ENCODE measurements around the gene BTG1. TPM values are rescaled to one million over a fixed set of nuclear protein-coding genes. Genes with fewer than 3 reads are reported as not detected.

The BTG1 gene
- total RNA-seq, 1 donor from 2014 or later, result 63.7 TPM

DNA sequence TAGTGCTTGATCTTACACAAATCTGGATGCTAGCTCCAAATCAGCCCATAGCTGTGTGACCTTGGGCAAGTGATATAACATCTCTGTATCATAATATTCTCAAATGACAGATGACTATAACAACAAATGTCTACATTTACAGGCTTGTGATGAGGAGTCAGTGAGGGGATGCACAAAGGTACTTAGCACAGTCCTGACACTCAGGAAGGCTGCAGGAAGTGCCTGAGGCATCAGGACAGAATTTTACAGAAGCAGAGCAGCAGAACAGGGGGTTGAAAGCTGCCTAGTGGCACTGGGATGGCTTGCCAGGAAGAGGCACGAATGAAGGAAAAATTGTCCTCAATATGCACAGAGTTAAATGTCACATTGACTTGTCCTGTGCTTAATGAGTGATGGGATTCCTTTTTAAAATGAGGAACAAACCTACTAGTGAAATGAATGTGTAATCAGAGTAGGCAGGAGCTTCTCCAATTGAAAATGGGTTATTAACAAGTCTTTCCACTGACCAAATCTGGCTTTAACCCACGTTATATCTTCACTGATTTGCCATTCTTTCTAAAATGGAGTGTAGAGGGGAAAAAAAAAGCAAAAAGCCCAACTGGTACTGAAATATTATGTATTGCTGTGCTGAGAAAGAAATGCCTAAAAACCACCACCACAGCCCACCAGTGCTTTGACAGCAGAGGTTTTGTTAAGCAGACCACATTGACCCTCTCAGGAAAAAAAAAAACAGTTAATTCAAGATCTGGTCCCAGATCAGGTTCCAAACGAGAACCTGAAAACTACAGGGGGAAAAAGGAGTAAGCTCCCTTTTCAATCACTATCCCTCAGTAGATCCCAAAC, 11.6 kb downstream of the BTG1 start:
- Histone ChIP-seq H3K9ac (ENCODE audit: low read length) (peak overlapping the region; percentile 1), H3K4me1 (ENCODE audit: insufficient read depth, low read length) (peaks cover 33% of the 10 kb centered on the region), H3K4me3 (ENCODE audit: insufficient read depth, low read depth, low read length) (no peak overlapping the region), H4K20me1 (ENCODE audit: insufficient read depth, low read length) (peaks cover 21% of the 10 kb centered on the region), H3K27ac (ENCODE audit: low read depth, low read length) (peak overlapping the region; percentile 22), H3K4me2 (ENCODE audit: low read length) (peak overlapping the region; percentile 43), H3K36me3 (ENCODE audit: insufficient read depth, low read length) (no peaks in the 10 kb centered on the region), H3K9me3 (ENCODE audit: insufficient read depth, low read depth, low read length) (no peaks in the 10 kb centered on the region), H2AFZ (ENCODE audit: low read depth, low read length) (no peak overlapping the region), H3K79me2 (ENCODE audit: insufficient read depth, low read length) (peaks cover 96% of the 10 kb centered on the region), H3K27me3 (ENCODE audit: insufficient read depth, low read length) (no peaks in the 10 kb centered on the region)
- Mint-ChIP-seq H3K36me3 (ENCODE audit: low read depth, unreplicated experiment) (no peaks in the 10 kb centered on the region), H3K27me3 (ENCODE audit: low read depth, unreplicated experiment) (no peaks in the 10 kb centered on the region), H3K4me1 (ENCODE audit: low read depth, unreplicated experiment) (peaks cover 41% of the 10 kb centered on the region), H3K9me3 (ENCODE audit: unreplicated experiment) (no peaks in the 10 kb centered on the region), H3K27ac (ENCODE audit: unreplicated experiment) (no peak overlapping the region), H3K4me3 (ENCODE audit: unreplicated experiment) (no peak overlapping the region)
- FAIRE-seq (no peak), DNase-seq (ENCODE audit: low read depth) (no peak)
- TF ChIP-seq, protein P1, sequence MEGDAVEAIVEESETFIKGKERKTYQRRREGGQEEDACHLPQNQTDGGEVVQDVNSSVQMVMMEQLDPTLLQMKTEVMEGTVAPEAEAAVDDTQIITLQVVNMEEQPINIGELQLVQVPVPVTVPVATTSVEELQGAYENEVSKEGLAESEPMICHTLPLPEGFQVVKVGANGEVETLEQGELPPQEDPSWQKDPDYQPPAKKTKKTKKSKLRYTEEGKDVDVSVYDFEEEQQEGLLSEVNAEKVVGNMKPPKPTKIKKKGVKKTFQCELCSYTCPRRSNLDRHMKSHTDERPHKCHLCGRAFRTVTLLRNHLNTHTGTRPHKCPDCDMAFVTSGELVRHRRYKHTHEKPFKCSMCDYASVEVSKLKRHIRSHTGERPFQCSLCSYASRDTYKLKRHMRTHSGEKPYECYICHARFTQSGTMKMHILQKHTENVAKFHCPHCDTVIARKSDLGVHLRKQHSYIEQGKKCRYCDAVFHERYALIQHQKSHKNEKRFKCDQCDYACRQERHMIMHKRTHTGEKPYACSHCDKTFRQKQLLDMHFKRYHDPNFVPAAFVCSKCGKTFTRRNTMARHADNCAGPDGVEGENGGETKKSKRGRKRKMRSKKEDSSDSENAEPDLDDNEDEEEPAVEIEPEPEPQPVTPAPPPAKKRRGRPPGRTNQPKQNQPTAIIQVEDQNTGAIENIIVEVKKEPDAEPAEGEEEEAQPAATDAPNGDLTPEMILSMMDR (IDR thresholded peaks at IDR 0.05; ENCODE audit: insufficient read depth, low read depth, low read length), result no peak
- TF ChIP-seq EZH2 (IDR thresholded peaks at IDR 0.05; ENCODE audit: insufficient read depth, low read length), result no peak

- Mint-ChIP-seq H3K4me3 (ENCODE audit: unreplicated experiment) (no peak overlapping the region), H3K36me3 (ENCODE audit: low read depth, unreplicated experiment) (no peaks in the 10 kb centered on the region), H3K27ac (ENCODE audit: unreplicated experiment) (no peak overlapping the region), H3K9me3 (ENCODE audit: unreplicated experiment) (no peaks in the 10 kb centered on the region), H3K27me3 (ENCODE audit: low read depth, unreplicated experiment) (no peaks in the 10 kb centered on the region), H3K4me1 (ENCODE audit: low read depth, unreplicated experiment) (peaks cover 39% of the 10 kb centered on the region)
- Histone ChIP-seq H3K27me3 (ENCODE audit: insufficient read depth, low read length) (no peaks in the 10 kb centered on the region), H3K4me2 (ENCODE audit: low read length) (no peak overlapping the region), H3K9ac (ENCODE audit: low read length) (no peak overlapping the region), H4K20me1 (ENCODE audit: insufficient read depth, low read length) (peaks cover 21% of the 10 kb centered on the region), H3K4me1 (ENCODE audit: insufficient read depth, low read length) (peaks cover 33% of the 10 kb centered on the region), H2AFZ (ENCODE audit: low read depth, low read length) (no peak overlapping the region), H3K79me2 (ENCODE audit: insufficient read depth, low read length) (peaks cover 92% of the 10 kb centered on the region), H3K27ac (ENCODE audit: low read depth, low read length) (no peak overlapping the region), H3K9me3 (ENCODE audit: insufficient read depth, low read depth, low read length) (no peaks in the 10 kb centered on the region), H3K36me3 (ENCODE audit: insufficient read depth, low read length) (no peaks in the 10 kb centered on the region), H3K4me3 (ENCODE audit: insufficient read depth, low read depth, low read length) (no peak overlapping the region)
- TF ChIP-seq, protein P1 (IDR thresholded peaks at IDR 0.05; ENCODE audit: insufficient read depth, low read depth, low read length), result no peak
- no peak for TF ChIP-seq EZH2 (IDR thresholded peaks at IDR 0.05; ENCODE audit: insufficient read depth, low read length)
- DNase-seq (ENCODE audit: low read depth) (peak; percentile 45), FAIRE-seq (no peak)
Observed at GRCh38 chr12:92133171-92133570, 12.5 kb downstream of the BTG1 start.

GRCh38 chr12:92132288-92132687, 13.4 kb downstream of the BTG1 start:
- no peak overlapping the region for H3K4me3 ChIP-seq (ENCODE audit: insufficient read depth, low read depth, low read length)
- no peaks in the 10 kb centered on the region for H3K9me3 Mint-ChIP-seq (ENCODE audit: unreplicated experiment)
- peaks cover 21% of the 10 kb centered on the region for H4K20me1 ChIP-seq (ENCODE audit: insufficient read depth, low read length)
- H3K4me1 ChIP-seq (ENCODE audit: insufficient read depth, low read length), result peaks cover 28% of the 10 kb centered on the region
- no peak overlapping the region for H3K9ac ChIP-seq (ENCODE audit: low read length)
- no peak overlapping the region for H3K27ac Mint-ChIP-seq (ENCODE audit: unreplicated experiment)
- no peaks in the 10 kb centered on the region for H3K36me3 ChIP-seq (ENCODE audit: insufficient read depth, low read length)
- no peak overlapping the region for H2AFZ ChIP-seq (ENCODE audit: low read depth, low read length)
- no peak overlapping the region for H3K27ac ChIP-seq (ENCODE audit: low read depth, low read length)
- no peaks in the 10 kb centered on the region for H3K27me3 Mint-ChIP-seq (ENCODE audit: low read depth, unreplicated experiment)
- peaks cover 31% of the 10 kb centered on the region for H3K4me1 Mint-ChIP-seq (ENCODE audit: low read depth, unreplicated experiment)
- H3K79me2 ChIP-seq (ENCODE audit: insufficient read depth, low read length), result peaks cover 86% of the 10 kb centered on the region
- H3K4me3 Mint-ChIP-seq (ENCODE audit: unreplicated experiment), result no peak overlapping the region
- H3K4me2 ChIP-seq (ENCODE audit: low read length), result peak overlapping the region; percentile 5
- DNase-seq (ENCODE audit: low read depth) (no peak), FAIRE-seq (no peak)
- no peaks in the 10 kb centered on the region for H3K9me3 ChIP-seq (ENCODE audit: insufficient read depth, low read depth, low read length)
- TF ChIP-seq, protein P1 (IDR thresholded peaks at IDR 0.05; ENCODE audit: insufficient read depth, low read depth, low read length), result no peak
- no peak for TF ChIP-seq EZH2 (IDR thresholded peaks at IDR 0.05; ENCODE audit: insufficient read depth, low read length)
- H3K36me3 Mint-ChIP-seq (ENCODE audit: low read depth, unreplicated experiment), result no peaks in the 10 kb centered on the region
- H3K27me3 ChIP-seq (ENCODE audit: insufficient read depth, low read length), result no peaks in the 10 kb centered on the region
